ENCODE data around the gene KIAA0513.

The KIAA0513 gene

GRCh38 chr16:85136213-85136701, 108.7 kb downstream of the KIAA0513 start:
- peak; percentile 72 for DNase-seq (ENCODE audit: low spot score)

GRCh38 chr16:85136702-85137322, 109.2 kb downstream of the KIAA0513 start:
- DNase-seq (ENCODE audit: low spot score): no peak

- DNase-seq (ENCODE audit: low spot score): peak; percentile 93
Observed at GRCh38 chr16:85137323-85138072, 109.9 kb downstream of the KIAA0513 start.

- DNase-seq (ENCODE audit: low spot score): no peak
Observed at GRCh38 chr16:85138073-85138824, 110.7 kb downstream of the KIAA0513 start.

GRCh38 chr16:85138825-85139627, 111.4 kb downstream of the KIAA0513 start:
- no peak for DNase-seq (ENCODE audit: low spot score)

GRCh38 chr16:85139881-85140339, 112.3 kb downstream of the KIAA0513 start:
- DNase-seq (ENCODE audit: low spot score): no peak

GRCh38 chr16:85140455-85141012, 112.9 kb downstream of the KIAA0513 start:
- DNase-seq (ENCODE audit: low spot score): no peak

GRCh38 chr16:85141491-85142128, 114.0 kb downstream of the KIAA0513 start:
- no peak for DNase-seq (ENCODE audit: low spot score)

GRCh38 chr16:85142129-85142513, 114.5 kb downstream of the KIAA0513 start:
- DNase-seq (ENCODE audit: low spot score): no peak

- no peak for DNase-seq (ENCODE audit: low spot score)
Observed at GRCh38 chr16:85142771-85143211, 115.2 kb downstream of the KIAA0513 start.

Data from Ammon's horn (tissue), 1 donor.